ENCODE data around the gene RASA3.

The RASA3 gene

GRCh38 chr13:114123448-114123847 is 9.0 kb downstream of the RASA3 start:
- no peak for TF ChIP-seq ZNF274 (IDR thresholded peaks at IDR 0.05; ENCODE audit: low read depth, low read length)
- no peak overlapping the region for H3K9ac ChIP-seq (ENCODE audit: insufficient read length, low read depth)
- peaks cover 32% of the 10 kb centered on the region for H3K4me1 ChIP-seq (ENCODE audit: insufficient read depth, insufficient read length)
- no peak overlapping the region for H3K4me3 ChIP-seq (ENCODE audit: insufficient read length, low read depth)
- H3K27me3 ChIP-seq (ENCODE audit: insufficient read depth, insufficient read length): no peaks in the 10 kb centered on the region
- peaks cover 16% of the 10 kb centered on the region for H3K36me3 ChIP-seq (ENCODE audit: insufficient read depth, insufficient read length, low read length)
- H3K9me3 ChIP-seq (ENCODE audit: insufficient read depth, low read length): no peaks in the 10 kb centered on the region
- no peak for DNase-seq (ENCODE audit: low read depth, low spot score)

- Histone ChIP-seq H3K9me3 (ENCODE audit: insufficient read depth, low read length) (no peaks in the 10 kb centered on the region), H3K4me3 (ENCODE audit: insufficient read length, low read depth) (no peak overlapping the region), H3K9ac (ENCODE audit: insufficient read length, low read depth) (peak overlapping the region; percentile 29), H3K36me3 (ENCODE audit: insufficient read depth, insufficient read length, low read length) (peaks cover 11% of the 10 kb centered on the region), H3K4me1 (ENCODE audit: insufficient read depth, insufficient read length) (peaks cover 30% of the 10 kb centered on the region), H3K27me3 (ENCODE audit: insufficient read depth, insufficient read length) (no peaks in the 10 kb centered on the region)
- DNase-seq (ENCODE audit: low read depth, low spot score): no peak
- TF ChIP-seq YY1 (IDR thresholded peaks at IDR 0.05; ENCODE audit: insufficient read depth, insufficient read length): no peak
- no peak for TF ChIP-seq SUZ12 (IDR thresholded peaks at IDR 0.05; ENCODE audit: extremely low read depth, insufficient read depth, insufficient read length)
- TF ChIP-seq ZNF274 (IDR thresholded peaks at IDR 0.05; ENCODE audit: low read depth, low read length): no peak
Observed at GRCh38 chr13:114122591-114123211, 9.7 kb downstream of the RASA3 start.

- DNase-seq (ENCODE audit: low read depth, low spot score): no peak
- no peaks in the 10 kb centered on the region for H3K9me3 ChIP-seq (ENCODE audit: insufficient read depth, low read length)
- peaks cover 27% of the 10 kb centered on the region for H3K4me1 ChIP-seq (ENCODE audit: insufficient read depth, insufficient read length)
- H3K36me3 ChIP-seq (ENCODE audit: insufficient read depth, insufficient read length, low read length): peaks cover 15% of the 10 kb centered on the region
- TF ChIP-seq YY1 (IDR thresholded peaks at IDR 0.05; ENCODE audit: insufficient read depth, insufficient read length): no peak
- TF ChIP-seq SUZ12 (IDR thresholded peaks at IDR 0.05; ENCODE audit: extremely low read depth, insufficient read depth, insufficient read length): no peak
- TF ChIP-seq ZNF274 (IDR thresholded peaks at IDR 0.05; ENCODE audit: low read depth, low read length): no peak
- H3K27me3 ChIP-seq (ENCODE audit: insufficient read depth, insufficient read length): no peaks in the 10 kb centered on the region
- H3K9ac ChIP-seq (ENCODE audit: insufficient read length, low read depth): no peak overlapping the region
- no peak overlapping the region for H3K4me3 ChIP-seq (ENCODE audit: insufficient read length, low read depth)
Observed at GRCh38 chr13:114122127-114122511, 10.3 kb downstream of the RASA3 start.

- Histone ChIP-seq H3K36me3 (ENCODE audit: insufficient read depth, insufficient read length, low read length) (peaks cover 19% of the 10 kb centered on the region), H3K27me3 (ENCODE audit: insufficient read depth, insufficient read length) (no peaks in the 10 kb centered on the region), H3K9me3 (ENCODE audit: insufficient read depth, low read length) (peaks cover 3% of the 10 kb centered on the region; the same call in 1 of the 2 replicates), H3K4me3 (ENCODE audit: insufficient read length, low read depth) (no peak overlapping the region), H3K4me1 (ENCODE audit: insufficient read depth, insufficient read length) (peaks cover 25% of the 10 kb centered on the region), H3K9ac (ENCODE audit: insufficient read length, low read depth) (peak overlapping the region; percentile 34)
- DNase-seq (ENCODE audit: low read depth, low spot score): no peak
- TF ChIP-seq ZNF274 (IDR thresholded peaks at IDR 0.05; ENCODE audit: low read depth, low read length): no peak
- no peak for TF ChIP-seq YY1 (IDR thresholded peaks at IDR 0.05; ENCODE audit: insufficient read depth, insufficient read length)
- TF ChIP-seq SUZ12 (IDR thresholded peaks at IDR 0.05; ENCODE audit: extremely low read depth, insufficient read depth, insufficient read length): no peak
Observed at GRCh38 chr13:114121496-114122126, 10.8 kb downstream of the RASA3 start.

- H3K4me1 ChIP-seq (ENCODE audit: insufficient read depth, insufficient read length): peaks cover 25% of the 10 kb centered on the region
Observed at GRCh38 chr13:114121031-114121430, 11.4 kb downstream of the RASA3 start.

GRCh38 chr13:114120591-114121011 is 11.8 kb downstream of the RASA3 start:
- H3K9me3 ChIP-seq (ENCODE audit: insufficient read depth, low read length): peaks cover 3% of the 10 kb centered on the region; the same call in 1 of the 2 replicates
- peaks cover 19% of the 10 kb centered on the region for H3K36me3 ChIP-seq (ENCODE audit: insufficient read depth, insufficient read length, low read length)
- H3K9ac ChIP-seq (ENCODE audit: insufficient read length, low read depth): no peak overlapping the region
- H3K4me3 ChIP-seq (ENCODE audit: insufficient read length, low read depth): no peak overlapping the region
- no peaks in the 10 kb centered on the region for H3K27me3 ChIP-seq (ENCODE audit: insufficient read depth, insufficient read length)
- no peak for TF ChIP-seq SUZ12 (IDR thresholded peaks at IDR 0.05; ENCODE audit: extremely low read depth, insufficient read depth, insufficient read length)
- no peak for TF ChIP-seq ZNF274 (IDR thresholded peaks at IDR 0.05; ENCODE audit: low read depth, low read length)
- TF ChIP-seq YY1 (IDR thresholded peaks at IDR 0.05; ENCODE audit: insufficient read depth, insufficient read length): no peak
- DNase-seq (ENCODE audit: low read depth, low spot score): no peak
- H3K4me1 ChIP-seq (ENCODE audit: insufficient read depth, insufficient read length): peaks cover 27% of the 10 kb centered on the region

More at GRCh38 chr13:114121031-114121430, 11.4 kb downstream of the RASA3 start:
- TF ChIP-seq ZNF274 (IDR thresholded peaks at IDR 0.05; ENCODE audit: low read depth, low read length) (no peak), YY1 (IDR thresholded peaks at IDR 0.05; ENCODE audit: insufficient read depth, insufficient read length) (no peak), SUZ12 (IDR thresholded peaks at IDR 0.05; ENCODE audit: extremely low read depth, insufficient read depth, insufficient read length) (no peak)
- H3K9ac ChIP-seq (ENCODE audit: insufficient read length, low read depth): no peak overlapping the region
- H3K4me3 ChIP-seq (ENCODE audit: insufficient read length, low read depth): no peak overlapping the region
- H3K27me3 ChIP-seq (ENCODE audit: insufficient read depth, insufficient read length): no peaks in the 10 kb centered on the region
- DNase-seq (ENCODE audit: low read depth, low spot score): no peak
- H3K9me3 ChIP-seq (ENCODE audit: insufficient read depth, low read length): peaks cover 3% of the 10 kb centered on the region; the same call in 1 of the 2 replicates
- peaks cover 19% of the 10 kb centered on the region for H3K36me3 ChIP-seq (ENCODE audit: insufficient read depth, insufficient read length, low read length)

- Histone ChIP-seq H3K36me3 (ENCODE audit: insufficient read depth, insufficient read length, low read length) (peaks cover 12% of the 10 kb centered on the region), H3K9me3 (ENCODE audit: insufficient read depth, low read length) (peaks cover 3% of the 10 kb centered on the region; the same call in 1 of the 2 replicates), H3K27me3 (ENCODE audit: insufficient read depth, insufficient read length) (no peaks in the 10 kb centered on the region), H3K9ac (ENCODE audit: insufficient read length, low read depth) (peak overlapping the region; percentile 10), H3K4me1 (ENCODE audit: insufficient read depth, insufficient read length) (peaks cover 36% of the 10 kb centered on the region), H3K4me3 (ENCODE audit: insufficient read length, low read depth) (no peak overlapping the region)
- peak; percentile 95 for DNase-seq (ENCODE audit: low read depth, low spot score)
- TF ChIP-seq YY1 (IDR thresholded peaks at IDR 0.05; ENCODE audit: insufficient read depth, insufficient read length) (no peak), SUZ12 (IDR thresholded peaks at IDR 0.05; ENCODE audit: extremely low read depth, insufficient read depth, insufficient read length) (no peak), ZNF274 (IDR thresholded peaks at IDR 0.05; ENCODE audit: low read depth, low read length) (no peak)
Observed at GRCh38 chr13:114119196-114119595, 13.2 kb downstream of the RASA3 start.

Data from NT2/D1 (cell line).